Right lobe of liver (tissue), 6 donors: Measurements from ENCODE around the gene CSNK1G3. TPM values are rescaled to one million over a fixed set of nuclear protein-coding genes. Genes with fewer than 3 reads are reported as not detected.
A peak's percentile ranks its signal among the peaks of the same experiment; 100 is the strongest.

Experiments used
- ATAC-seq, 4 donors: fragments of 200-7000 bp; cut with Tn5 transposase; one replicate each; pipeline ENCODE4 v1.9.1; 2020; ENCODE audit warnings: mild to moderate bottlenecking in 4 of 4, moderate library complexity in 4 of 4
- DNase-seq, 3 donors: peaks; one replicate each; pipeline ENCODE4 v3.0.0-alpha.2; 2020
- H3K27ac ChIP-seq, 3 donors: fragments of 200-600 bp; one replicate each; pipeline ENCODE4 v1.8.0; 2022
- H3K27me3 ChIP-seq, 2 donors: fragments of 200-600 bp; one replicate each; pipeline ENCODE4 v1.8.0; 2022
- H3K36me3 ChIP-seq, 4 donors: fragments of 200-600 bp; sonication (generic) in 1 of 4; one replicate each; pipeline versions ENCODE4 v1.5.1 to v1.8.0; 2017 to 2022; ENCODE audit warnings: control low read depth in 1 of 4
- H3K4me1 ChIP-seq, 4 donors: fragments of 200-600 bp; sonication (generic) in 1 of 4; one replicate each; pipeline versions ENCODE4 v1.5.1 to v1.8.0; 2017 to 2022; ENCODE audit warnings: control low read depth in 1 of 4
- H3K4me3 ChIP-seq, 3 donors: fragments of 200-600 bp; one replicate each; pipeline ENCODE4 v1.8.0; 2022
- H3K9me3 ChIP-seq, 4 donors: fragments of 200-600 bp; sonication (generic) in 1 of 4; one replicate each; pipeline versions ENCODE4 v1.5.1 to v1.8.0; 2017 to 2022; ENCODE audit warnings: control low read depth in 1 of 4
- CTCF ChIP-seq, 4 donors: fragments of 200-600 bp in 3 of 4; fragments of 450-650 bp in 1 of 4; IDR thresholded peaks; one replicate each; pipeline versions ENCODE4 v1.5.1 to v1.8.0; 2016 to 2022; ENCODE audit warnings: antibody characterized with exemption in 4 of 4, mild to moderate bottlenecking in 2 of 4
- POLR2A ChIP-seq: fragments of 450-650 bp; IDR thresholded peaks from one replicate; pipeline ENCODE4 v1.6.1; 2017; ENCODE audit warnings: antibody characterized with exemption, mild to moderate bottlenecking
- WGBS: methylation state at CpG from one replicate; pipeline ENCODE4 v1.1.6; 2018; ENCODE audit warnings: low coverage, low lambda C conversion rate; ENCODE audit not compliant: insufficient coverage; ENCODE audit errors: missing lambda C conversion rate; 5-methylcytosine and 5-hydroxymethylcytosine counted together
- intact Hi-C, 2 donors: fragments of 100-400 bp; cut with DNase I; formaldehyde crosslinking; loops; one replicate each; pipeline versions ENCODE4 v1.11.2 to v1.14.1; 2022
- total RNA-seq, 6 experiments: library from RNA; depleted of rRNA in 2 of 6; stranded (reverse); fragments of >200 nt in 2 of 6; fragmentation: NEBNext Ultra II Directional in 3 of 6; extraction: Animal tissue kit (Norgen Biotek cat#: 25700) in 3 of 6; gene quantifications; one replicate each; pipeline versions ENCODE4 v1.1.0 to v1.2.4, GENCODE V29; 2016 to 2023
- donor health status: DM: no; HTN: yes; CAD: no.
- donor health status: DM: no; HTN: no; CAD: no.
- donor health status: DM: no; HTN: no; CAD: no.
- donor health status: DM: no; HTN: yes; CAD: no.
- donor health status: DM: no; HTN: yes; CAD: no.

Gene CSNK1G3
- total RNA-seq, 6 experiments from 2014 or later = 17.4 to 25.6 (median 19.6) TPM

GRCh38 chr5:123645024-123645603 is 133.1 kb downstream of the CSNK1G3 start:
- H3K4me3 ChIP-seq = no peak overlapping the region
- H3K27ac ChIP-seq = no peak overlapping the region
- ATAC-seq (no peak), DNase-seq (no peak)
- WGBS = 29% methylated on average over 1 of the region's 1 CpG
- H3K36me3 ChIP-seq = no peaks in the 10 kb centered on the region
- H3K9me3 ChIP-seq = no peaks in the 10 kb centered on the region
- H3K4me1 ChIP-seq = no peaks in the 10 kb centered on the region
- no peaks in the 10 kb centered on the region for H3K27me3 ChIP-seq
- TF ChIP-seq POLR2A = no peak
- no peak for TF ChIP-seq CTCF (IDR thresholded peaks at IDR 0.05)
- intact Hi-C loops = no loop called here

GRCh38 chr5:123647066-123647465 is 135.1 kb downstream of the CSNK1G3 start:
- DNase-seq (no peak), ATAC-seq (peak in 1 of 4 donors; percentile 28)
- H3K9me3 ChIP-seq = no peaks in the 10 kb centered on the region
- no peaks in the 10 kb centered on the region for H3K27me3 ChIP-seq
- WGBS = no CpG with 5 or more reads among the region's 1 CpG
- TF ChIP-seq POLR2A (no peak), CTCF (IDR thresholded peaks at IDR 0.05) (no peak)
- H3K4me1 ChIP-seq = no peaks in the 10 kb centered on the region
- no peak overlapping the region for H3K27ac ChIP-seq
- H3K4me3 ChIP-seq = no peak overlapping the region
- H3K36me3 ChIP-seq = no peaks in the 10 kb centered on the region
- intact Hi-C loops = no loop called here

- 74% methylated on average over 4 of the region's 4 CpGs for WGBS
- H3K27ac ChIP-seq = no peak overlapping the region
- H3K36me3 ChIP-seq = no peaks in the 10 kb centered on the region
- no peak for ATAC-seq
- H3K4me1 ChIP-seq = no peaks in the 10 kb centered on the region
- H3K27me3 ChIP-seq = no peaks in the 10 kb centered on the region
- intact Hi-C loops = no loop called here
- no peak overlapping the region for H3K4me3 ChIP-seq
- DNase-seq = no peak
- TF ChIP-seq CTCF (IDR thresholded peaks at IDR 0.05) = no peak
- no peak for TF ChIP-seq POLR2A
- no peaks in the 10 kb centered on the region for H3K9me3 ChIP-seq
Measured at GRCh38 chr5:123651234-123651633, 139.3 kb downstream of the CSNK1G3 start.

- H3K36me3 ChIP-seq = no peaks in the 10 kb centered on the region
- no peaks in the 10 kb centered on the region for H3K27me3 ChIP-seq
- H3K9me3 ChIP-seq = no peaks in the 10 kb centered on the region
- ATAC-seq (no peak), DNase-seq (no peak)
- no peaks in the 10 kb centered on the region for H3K4me1 ChIP-seq
- intact Hi-C loops = no loop called here
- 93% methylated on average over 2 of the region's 2 CpGs for WGBS
- no peak overlapping the region for H3K27ac ChIP-seq
- TF ChIP-seq POLR2A = no peak
- no peak for TF ChIP-seq CTCF (IDR thresholded peaks at IDR 0.05)
- H3K4me3 ChIP-seq = no peak overlapping the region
Measured at GRCh38 chr5:123659011-123659410, 147.0 kb downstream of the CSNK1G3 start.

- no peak for DNase-seq
- 23% methylated on average over 2 of the region's 2 CpGs for WGBS
- no peak overlapping the region for H3K4me3 ChIP-seq
Measured at GRCh38 chr5:123659495-123659894, 147.5 kb downstream of the CSNK1G3 start.

More at GRCh38 chr5:123659495-123659894, 147.5 kb downstream of the CSNK1G3 start:
- TF ChIP-seq CTCF (IDR thresholded peaks at IDR 0.05) = no peak
- no peak for TF ChIP-seq POLR2A
- Histone ChIP-seq H3K9me3 (peaks cover 0 to under 1% (median 0%) of the 10 kb centered on the region in 4 donors), H3K4me1 (no peaks in the 10 kb centered on the region), H3K27ac (no peak overlapping the region), H3K27me3 (no peaks in the 10 kb centered on the region), H3K36me3 (no peaks in the 10 kb centered on the region)
- ATAC-seq = no peak
- intact Hi-C loops = no loop called here
